Adrenal gland (tissue), 5 donors: ENCODE data around the gene HBG2.

Experiments used
- POLR2A ChIP-seq, 2 donors: fragments of 450-650 bp; IDR thresholded peaks; one replicate each; pipeline ENCODE4 v1.6.1; 2017; ENCODE audit warnings: antibody characterized with exemption in 2 of 2, mild to moderate bottlenecking in 2 of 2, moderate library complexity in 1 of 2
- TF ChIP-seq, protein P1 (sequence below), 6 experiments: fragments of 450-650 bp in 4 of 6; fragments of 200-600 bp in 2 of 6; sonication (generic) in 1 of 6; IDR thresholded peaks; 1 replicate in 5 of 6; 2 replicates in 1 of 6; pipeline versions ENCODE4 v1.5.1 to v1.8.0; 2016 to 2021; ENCODE audit warnings: antibody characterized with exemption in 6 of 6, mild to moderate bottlenecking in 2 of 6, moderate library complexity in 1 of 6
- donor health status: DM: no; HTN: no; CAD: no.

DNA sequence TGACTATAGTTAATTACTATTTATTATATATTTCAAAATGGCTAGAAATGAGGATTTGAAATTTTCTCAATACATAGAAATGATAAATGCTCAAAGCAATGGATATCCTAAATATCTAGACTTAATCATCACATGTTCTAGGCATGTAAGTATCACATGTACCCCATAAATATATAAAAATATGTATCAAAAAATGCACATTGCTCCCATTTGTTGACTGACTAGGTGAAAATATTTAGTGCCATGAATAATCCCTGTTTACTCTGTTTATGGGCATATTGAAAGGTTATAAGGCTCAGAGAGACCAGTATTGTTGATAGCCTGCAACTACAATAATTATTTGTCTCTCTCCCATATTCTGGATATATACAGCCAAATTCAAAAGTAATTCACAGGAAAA is 12.0 kb upstream of the HBG2 start:
- TF ChIP-seq, protein P1, sequence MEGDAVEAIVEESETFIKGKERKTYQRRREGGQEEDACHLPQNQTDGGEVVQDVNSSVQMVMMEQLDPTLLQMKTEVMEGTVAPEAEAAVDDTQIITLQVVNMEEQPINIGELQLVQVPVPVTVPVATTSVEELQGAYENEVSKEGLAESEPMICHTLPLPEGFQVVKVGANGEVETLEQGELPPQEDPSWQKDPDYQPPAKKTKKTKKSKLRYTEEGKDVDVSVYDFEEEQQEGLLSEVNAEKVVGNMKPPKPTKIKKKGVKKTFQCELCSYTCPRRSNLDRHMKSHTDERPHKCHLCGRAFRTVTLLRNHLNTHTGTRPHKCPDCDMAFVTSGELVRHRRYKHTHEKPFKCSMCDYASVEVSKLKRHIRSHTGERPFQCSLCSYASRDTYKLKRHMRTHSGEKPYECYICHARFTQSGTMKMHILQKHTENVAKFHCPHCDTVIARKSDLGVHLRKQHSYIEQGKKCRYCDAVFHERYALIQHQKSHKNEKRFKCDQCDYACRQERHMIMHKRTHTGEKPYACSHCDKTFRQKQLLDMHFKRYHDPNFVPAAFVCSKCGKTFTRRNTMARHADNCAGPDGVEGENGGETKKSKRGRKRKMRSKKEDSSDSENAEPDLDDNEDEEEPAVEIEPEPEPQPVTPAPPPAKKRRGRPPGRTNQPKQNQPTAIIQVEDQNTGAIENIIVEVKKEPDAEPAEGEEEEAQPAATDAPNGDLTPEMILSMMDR (IDR thresholded peaks at IDR 0.05): no peak
- TF ChIP-seq POLR2A (IDR thresholded peaks at IDR 0.05): no peak
